ENCODE measurements around the gene GLIS1.

Gene GLIS1

DNA sequence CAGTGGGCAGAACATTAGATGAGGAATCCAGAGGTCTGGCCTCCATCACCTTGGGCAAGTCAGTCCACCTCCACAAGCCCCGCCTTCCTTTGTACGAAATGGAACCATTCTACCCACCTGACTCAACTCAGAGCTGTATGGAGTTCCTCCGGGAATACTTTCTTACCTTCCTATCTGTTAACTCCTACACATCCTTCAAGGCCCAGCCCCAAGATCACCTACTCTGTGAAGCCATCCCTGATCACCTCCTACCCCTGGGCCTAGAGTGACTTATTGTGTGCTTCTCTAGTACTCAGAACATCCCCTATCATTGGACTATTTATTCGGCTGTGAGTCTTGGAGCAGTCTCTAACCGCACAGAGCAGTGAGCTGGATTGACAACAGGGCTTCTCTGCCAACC, 66.7 kb downstream of the GLIS1 start:
- H3K4me3 ChIP-seq (ENCODE audit: low read depth, low read length) = no peak overlapping the region
- TF ChIP-seq CTCF (IDR thresholded peaks at IDR 0.05; ENCODE audit: insufficient read depth, low read length, missing control alignments) = no peak
- DNase-seq (ENCODE audit: low read depth, low spot score) = no peak
- POLR2A ChIA-PET = no interaction called here
- CTCF ChIA-PET = interaction anchor here (0.9 to 2.8 kb wide), 3 partner anchors 9 to 186 kb away, joined by 3 to 9 read pairs (median 4); no protein-coding TSS in a partner anchor

DNA sequence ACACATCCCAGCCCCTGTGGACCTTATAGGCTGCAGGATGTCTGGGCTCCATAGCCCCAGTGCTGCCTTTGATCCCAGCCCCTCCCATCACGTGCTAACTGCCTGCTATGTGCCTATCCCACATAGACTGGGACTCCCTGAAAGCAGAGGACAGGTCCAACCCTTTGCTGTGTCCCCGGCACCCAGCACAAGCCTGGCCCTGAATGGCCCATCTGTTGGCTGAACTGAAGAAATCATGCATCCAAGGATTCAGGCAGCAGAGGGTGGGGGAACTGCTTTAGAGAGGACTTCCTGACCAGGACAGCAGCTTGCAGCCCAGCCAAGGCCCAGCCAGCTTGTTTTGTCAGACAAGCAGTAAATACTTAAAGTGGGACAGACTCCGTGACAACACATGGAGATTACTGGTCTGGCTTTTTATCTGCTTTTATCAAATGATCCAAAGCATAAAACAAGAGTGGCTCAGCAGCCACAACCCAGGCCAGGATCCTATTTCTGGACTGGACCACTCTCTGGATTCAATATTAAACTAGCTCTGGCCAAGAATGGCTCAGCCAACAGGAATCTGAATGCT, 69.3 kb downstream of the GLIS1 start:
- no peak overlapping the region for H3K4me3 ChIP-seq (ENCODE audit: low read depth, low read length)
- no peak for TF ChIP-seq CTCF (IDR thresholded peaks at IDR 0.05; ENCODE audit: insufficient read depth, low read length, missing control alignments)
- DNase-seq (ENCODE audit: low read depth, low spot score) = no peak
- CTCF ChIA-PET = no interaction called here
- POLR2A ChIA-PET = no interaction called here

- TF ChIP-seq CTCF (IDR thresholded peaks at IDR 0.05; ENCODE audit: insufficient read depth, low read length, missing control alignments) = no peak
- CTCF ChIA-PET = no interaction called here
- POLR2A ChIA-PET = no interaction called here
- no peak overlapping the region for H3K4me3 ChIP-seq (ENCODE audit: low read depth, low read length)
- DNase-seq (ENCODE audit: low read depth, low spot score) = no peak
Measured at GRCh38 chr1:53666566-53666965, 72.4 kb downstream of the GLIS1 start.

DNA sequence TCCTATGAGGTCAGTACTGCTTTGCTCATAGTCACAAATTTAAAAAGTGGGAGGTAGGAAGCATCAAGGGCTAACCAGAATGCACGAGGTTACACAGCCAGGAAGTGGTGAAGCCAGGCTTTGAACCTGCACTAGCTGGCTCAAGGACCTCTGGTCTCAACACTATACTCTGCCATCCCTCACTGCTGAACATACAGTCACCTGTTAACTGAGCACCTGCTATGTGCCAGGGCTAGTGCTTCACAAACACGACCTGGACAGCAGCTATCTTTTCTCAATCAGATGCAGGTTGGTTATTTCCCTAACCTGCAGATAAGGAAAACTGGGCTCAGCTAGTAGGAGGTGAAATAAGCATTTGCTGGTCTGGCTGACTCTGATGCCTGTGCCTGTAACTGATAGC, 73.0 kb downstream of the GLIS1 start:
- TF ChIP-seq CTCF (IDR thresholded peaks at IDR 0.05; ENCODE audit: insufficient read depth, low read length, missing control alignments) = no peak
- CTCF ChIA-PET = no interaction called here
- POLR2A ChIA-PET = no interaction called here
- H3K4me3 ChIP-seq (ENCODE audit: low read depth, low read length) = no peak overlapping the region
- no peak for DNase-seq (ENCODE audit: low read depth, low spot score)

GRCh38 chr1:53663529-53664300, 75.2 kb downstream of the GLIS1 start:
- POLR2A ChIA-PET = no interaction called here

More at GRCh38 chr1:53663529-53664300, 75.2 kb downstream of the GLIS1 start:
- DNase-seq (ENCODE audit: low read depth, low spot score) = no peak
- no peak for TF ChIP-seq CTCF (IDR thresholded peaks at IDR 0.05; ENCODE audit: insufficient read depth, low read length, missing control alignments)
- H3K4me3 ChIP-seq (ENCODE audit: low read depth, low read length) = no peak overlapping the region
- CTCF ChIA-PET = no interaction called here
